GM19372 (cell line): ENCODE data around the gene HOMER3.
"Not testable (repeated sequence)": the region's sequence is repeated elsewhere in the genome, so short reads cannot be mapped to it uniquely, and the experiment has no call there.

Experiments used
- ATAC-seq: cut with Tn5 transposase; IDR thresholded peaks from one replicate; pipeline ENCODE4 v1.9.1; 2021; ENCODE audit warnings: mild to moderate bottlenecking, low read depth, moderate library complexity; ENCODE audit not compliant: unreplicated experiment

Gene HOMER3

GRCh38 chr19:18904334-18905057 lies 36.5 kb downstream of the HOMER3 start:
- no peak for ATAC-seq

GRCh38 chr19:18903156-18904037 lies 37.6 kb downstream of the HOMER3 start:
- ATAC-seq = no peak

GRCh38 chr19:18902519-18902918 lies 38.5 kb downstream of the HOMER3 start:
- ATAC-seq = not testable (repeated sequence)

- ATAC-seq = no peak
Observed at GRCh38 chr19:18901491-18901890, 39.5 kb downstream of the HOMER3 start.

GRCh38 chr19:18900700-18901481 lies 40.1 kb downstream of the HOMER3 start:
- ATAC-seq = no peak

GRCh38 chr19:18899624-18900560 lies 41.1 kb downstream of the HOMER3 start:
- ATAC-seq = no peak

GRCh38 chr19:18898607-18899408 lies 42.2 kb downstream of the HOMER3 start:
- ATAC-seq = no peak

GRCh38 chr19:18898081-18898606 lies 42.9 kb downstream of the HOMER3 start:
- ATAC-seq = no peak

- ATAC-seq = no peak
Observed at GRCh38 chr19:18897094-18898029, 43.7 kb downstream of the HOMER3 start.

GRCh38 chr19:18896421-18896841 lies 44.6 kb downstream of the HOMER3 start:
- no peak for ATAC-seq

- ATAC-seq = no peak
Observed at GRCh38 chr19:18895824-18896341, 45.1 kb downstream of the HOMER3 start, which contains the start of gene CERS1. CERS1 (minus strand) TSS chr19:18896158; CDS start chr19:18896072, 86 bp downstream.

- ATAC-seq = no peak
Observed at GRCh38 chr19:18895038-18895823, 45.8 kb downstream of the HOMER3 start.

GRCh38 chr19:18894254-18895037 lies 46.6 kb downstream of the HOMER3 start:
- ATAC-seq = no peak

- ATAC-seq = no peak
Observed at GRCh38 chr19:18893587-18894253, 47.3 kb downstream of the HOMER3 start.
